NCI-H146 treated with DMSO at 0.1 percent for 48 hours (cell line): ENCODE results near the gene SHC3.

Experiments
- DNase-seq: peaks from one replicate; lab custom pipeline; 2025; ENCODE audit not compliant: unreplicated experiment; lab: John Stamatoyannopoulos, UW

The SHC3 gene

GRCh38 chr9:88991066-88992034 lies 187.3 kb downstream of the SHC3 start, which contains the start of gene S1PR3:
Gene S1PR3 (plus strand): TSS chr9:88991468. CDS start chr9:89001201, 9,733 bp downstream.
- no peak for DNase-seq

- no peak for DNase-seq
Measured at GRCh38 chr9:88990729-88991065, 187.9 kb downstream of the SHC3 start.

GRCh38 chr9:88990041-88990728 lies 188.4 kb downstream of the SHC3 start:
- DNase-seq, result no peak

- no peak for DNase-seq
Measured at GRCh38 chr9:88988796-88989641, 189.6 kb downstream of the SHC3 start.

DNA sequence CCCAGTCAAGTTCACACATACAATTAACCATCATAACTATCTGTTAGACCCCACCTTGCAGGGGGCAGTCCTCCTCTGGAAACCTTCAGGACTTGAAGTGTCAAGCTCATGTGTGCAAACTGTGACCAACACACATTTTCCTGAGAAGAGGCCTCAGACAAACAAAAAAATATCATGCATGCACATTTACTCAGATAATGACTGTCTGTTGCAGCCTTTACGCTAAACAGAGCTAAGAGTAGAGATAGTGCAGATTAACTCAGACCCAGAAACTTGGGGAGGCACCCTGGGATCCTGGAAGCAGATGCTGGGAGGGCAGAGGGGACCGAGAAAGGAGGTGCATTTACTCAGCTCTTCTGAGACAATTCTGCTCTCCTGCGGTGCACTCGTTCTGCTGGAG lies 191.0 kb downstream of the SHC3 start:
- no peak for DNase-seq

- DNase-seq, result no peak
Measured at GRCh38 chr9:88986776-88987175, 191.8 kb downstream of the SHC3 start.

DNA sequence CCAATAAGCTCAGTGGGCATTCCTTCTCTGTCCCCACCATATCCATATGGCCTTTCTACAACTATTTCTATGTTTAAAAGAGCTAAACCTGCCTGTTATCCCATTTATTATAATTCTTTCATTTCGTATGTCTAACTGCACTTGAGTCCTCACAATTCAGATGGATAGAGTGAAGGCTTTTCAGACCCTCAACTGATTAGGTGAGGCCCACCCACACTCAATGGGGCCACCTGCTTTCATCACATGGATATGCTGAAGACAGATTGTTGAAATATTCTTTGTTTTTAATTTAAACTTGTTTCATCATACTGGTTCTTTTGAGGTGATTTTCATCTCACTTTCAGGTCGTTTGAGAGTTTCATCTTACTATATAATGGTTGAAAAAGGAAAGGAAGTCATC lies 193.0 kb downstream of the SHC3 start:
- no peak for DNase-seq

DNA sequence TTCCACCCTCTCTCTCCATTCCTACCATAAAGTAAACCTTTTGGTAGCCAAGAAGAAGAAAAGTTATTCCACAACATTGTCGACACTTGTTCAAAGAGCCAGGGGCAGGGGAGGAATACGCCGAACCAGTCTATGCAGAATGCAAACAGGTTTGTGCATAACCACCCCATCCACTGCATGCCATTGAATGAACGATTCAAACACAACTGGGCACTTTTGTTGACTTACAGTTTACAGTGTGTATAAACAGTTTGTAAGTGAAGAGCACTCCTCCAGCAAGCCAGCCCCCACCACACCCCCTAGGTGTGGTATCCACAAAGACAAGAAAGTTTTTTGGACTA lies 194.1 kb downstream of the SHC3 start:
- no peak for DNase-seq

DNA sequence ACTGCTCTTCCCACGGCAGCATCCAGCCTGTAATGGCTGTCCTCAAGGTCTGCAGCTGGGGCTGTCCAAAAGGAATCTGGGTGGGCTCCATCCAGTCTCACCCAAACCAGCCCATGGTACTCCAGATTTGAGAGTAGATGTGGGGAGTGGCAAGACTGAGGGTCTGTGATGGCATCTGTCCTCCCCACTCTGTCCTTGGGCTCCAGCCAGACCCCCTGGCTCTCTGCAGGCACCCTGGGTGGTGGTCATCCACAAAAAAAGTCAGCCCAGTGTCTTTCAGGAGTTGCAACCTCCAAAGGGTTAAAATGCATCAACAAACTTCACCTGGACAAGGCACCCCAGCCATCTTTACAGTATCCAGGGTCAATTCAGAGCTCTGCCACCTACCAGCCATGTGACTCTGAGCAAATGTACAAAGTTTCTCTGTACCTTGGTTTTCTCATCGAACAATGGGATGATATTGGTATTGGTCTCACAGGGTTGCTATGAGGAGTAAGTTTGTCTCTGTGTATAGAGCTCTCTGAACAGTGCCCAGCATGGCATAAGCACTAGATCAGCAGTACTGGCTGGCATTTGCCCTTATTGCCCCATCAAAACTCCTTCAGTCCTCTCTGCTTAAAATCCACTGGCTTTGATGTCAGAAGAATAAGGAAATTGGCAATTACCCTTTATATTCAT lies 194.6 kb downstream of the SHC3 start:
- no peak for DNase-seq

- DNase-seq, result no peak
Measured at GRCh38 chr9:88980740-88981203, 197.8 kb downstream of the SHC3 start.

DNA sequence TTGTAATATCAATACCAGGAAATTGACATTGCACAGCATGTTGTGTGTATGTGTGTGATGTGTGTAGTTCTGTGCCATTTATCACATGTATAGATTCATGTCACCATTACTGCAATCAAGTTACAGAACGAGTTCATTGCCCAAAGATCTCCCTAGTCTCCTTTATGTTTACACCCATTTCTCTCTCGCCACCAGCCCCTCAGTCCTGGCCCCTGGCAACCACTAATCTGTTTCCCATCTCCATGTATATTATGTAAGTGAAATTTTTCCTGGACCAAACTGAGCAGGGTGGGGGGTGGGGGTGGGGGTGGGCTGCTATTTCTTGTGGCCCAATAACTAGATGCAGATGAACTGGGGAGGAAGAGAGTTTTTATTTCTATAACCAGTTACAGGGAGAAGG lies 198.8 kb downstream of the SHC3 start:
- DNase-seq, result no peak

DNA sequence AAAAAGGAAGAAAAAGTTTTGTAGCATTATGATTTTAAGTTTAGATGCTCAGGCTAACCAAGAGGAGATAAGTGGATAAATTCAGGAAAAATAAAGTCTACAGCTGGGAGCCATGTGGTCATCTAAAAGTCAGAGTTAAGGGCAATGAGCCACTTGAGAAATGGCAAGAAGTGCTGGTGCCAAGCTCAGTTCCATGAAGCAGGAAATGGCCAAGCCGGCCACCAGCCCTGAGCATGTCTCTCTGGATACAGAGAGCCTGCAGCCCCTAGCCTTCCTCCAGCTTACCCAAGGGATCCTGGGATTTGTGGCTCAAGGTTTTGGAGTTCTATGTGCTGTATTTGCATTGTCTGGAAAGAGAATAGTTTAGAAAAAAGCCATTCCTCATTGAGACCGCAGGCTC lies 199.6 kb downstream of the SHC3 start:
- DNase-seq, result no peak

- DNase-seq, result no peak
Measured at GRCh38 chr9:88978034-88978433, 200.6 kb downstream of the SHC3 start.

DNA sequence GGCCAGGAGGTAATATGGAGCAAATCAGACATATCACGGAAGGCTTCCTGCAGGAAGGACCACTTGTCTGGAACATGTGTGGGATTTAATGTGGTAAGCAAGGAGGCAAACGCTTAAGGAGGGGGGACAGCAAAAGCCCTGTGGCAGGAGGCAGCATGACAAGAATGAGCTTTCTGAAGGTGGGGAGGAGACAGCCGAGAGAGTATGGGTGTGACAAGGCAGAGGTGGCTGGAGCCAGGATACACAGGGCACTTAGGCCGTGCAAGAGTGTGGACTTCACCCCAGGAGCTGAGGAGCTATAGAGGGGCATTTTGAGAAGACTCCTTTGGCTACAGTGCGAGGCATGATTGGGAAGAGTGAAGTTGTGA lies 201.7 kb downstream of the SHC3 start:
- no peak for DNase-seq

DNA sequence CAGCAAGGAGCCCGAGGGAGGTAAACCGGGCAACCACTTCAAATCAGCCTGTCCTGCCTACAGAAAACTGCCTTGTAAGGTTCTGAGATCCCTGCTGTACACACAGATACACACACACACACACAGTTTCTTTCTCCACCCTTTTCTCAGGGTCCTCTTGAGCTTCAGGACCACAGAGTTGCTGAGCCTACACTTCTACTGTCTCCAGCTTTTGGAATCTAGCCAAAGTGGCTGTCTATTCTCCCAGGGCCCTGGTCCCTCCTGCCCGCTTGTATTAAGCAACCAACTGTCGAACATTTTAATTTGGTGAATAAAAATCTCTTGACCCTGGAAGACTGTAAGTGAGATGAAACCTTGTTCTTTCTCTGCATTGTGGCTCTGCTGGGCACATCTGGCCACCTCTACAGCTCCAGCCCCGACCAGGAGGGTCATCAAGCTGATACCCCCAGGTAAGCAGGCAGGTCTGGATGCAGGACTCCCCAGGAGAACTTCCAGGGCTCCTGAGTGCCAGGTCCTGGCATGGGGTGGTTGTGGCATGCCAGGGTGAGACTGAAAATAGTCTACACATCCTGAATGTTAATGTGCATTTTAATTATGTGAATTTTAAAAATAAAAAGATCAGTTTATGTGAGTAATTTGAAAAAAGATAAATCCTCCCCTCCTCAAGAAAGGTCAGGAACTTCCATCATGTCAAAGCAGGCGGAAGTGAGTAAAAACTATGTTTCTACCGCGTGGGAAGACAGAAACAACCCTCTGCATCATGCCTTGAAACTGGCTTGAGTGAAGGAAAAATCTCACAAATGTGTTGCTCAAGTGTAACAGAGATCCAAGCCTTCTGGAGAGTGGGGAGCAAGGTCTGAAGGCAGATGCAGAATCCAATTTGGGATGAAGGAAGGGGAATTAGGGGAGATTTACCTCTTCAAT lies 202.4 kb downstream of the SHC3 start:
- no peak for DNase-seq

DNA sequence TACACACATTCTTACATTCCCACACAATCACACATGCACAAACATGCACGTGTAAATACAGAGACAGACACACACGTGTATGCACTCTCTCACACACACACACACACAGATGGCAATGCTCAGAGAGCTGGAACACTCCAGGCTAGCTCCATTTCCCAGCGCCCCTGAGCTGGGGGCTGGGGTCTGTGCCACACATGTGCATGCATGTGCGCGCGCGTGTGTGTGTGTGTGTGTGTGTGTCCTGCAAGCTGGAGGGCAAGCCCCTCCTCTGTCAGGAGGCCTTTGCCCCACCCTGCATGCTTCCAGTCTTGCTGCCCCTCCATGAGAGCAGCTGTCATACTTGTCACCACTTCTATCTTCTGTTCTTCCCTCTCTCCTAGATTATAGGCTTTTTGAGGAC lies 204.0 kb downstream of the SHC3 start:
- no peak for DNase-seq

GRCh38 chr9:88973281-88974045 lies 205.2 kb downstream of the SHC3 start:
- DNase-seq, result no peak

GRCh38 chr9:88972401-88972800 lies 206.2 kb downstream of the SHC3 start:
- no peak for DNase-seq
